Measurements from ENCODE around the gene CLIC5.

Gene CLIC5

GRCh38 chr6:45991189-45991588 lies 24.5 kb downstream of the CLIC5 start:
- no peak for DNase-seq

- DNase-seq = no peak
These were observed 25.5 kb downstream of the CLIC5 start for GRCh38 chr6:45990162-45990561.

DNA sequence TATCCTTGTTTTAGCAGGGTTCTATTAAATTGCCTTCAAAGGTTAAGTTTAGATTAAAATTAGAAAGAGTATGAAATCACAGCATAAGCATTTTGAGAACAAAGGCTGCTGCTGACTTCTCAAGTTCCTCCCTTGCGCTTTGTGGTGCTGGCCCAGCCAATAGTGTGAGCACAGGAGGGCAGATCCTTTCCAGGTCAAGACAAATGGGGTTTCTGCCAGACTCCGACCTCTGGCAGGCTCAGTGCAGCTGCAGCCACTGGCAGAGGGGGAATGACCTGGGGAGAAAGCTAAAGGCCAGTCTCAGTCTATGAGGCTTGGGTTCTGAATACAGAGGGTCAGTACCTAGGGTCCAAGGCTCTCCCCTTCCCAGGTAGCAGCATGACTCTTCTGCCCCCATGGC lies 27.0 kb downstream of the CLIC5 start:
- no peak for DNase-seq

GRCh38 chr6:45987856-45988255 lies 27.8 kb downstream of the CLIC5 start:
- no peak for DNase-seq

GRCh38 chr6:45986746-45987274 lies 28.9 kb downstream of the CLIC5 start:
- no peak for DNase-seq

- DNase-seq = no peak
These were observed 30.8 kb downstream of the CLIC5 start for GRCh38 chr6:45984788-45985425.

DNA sequence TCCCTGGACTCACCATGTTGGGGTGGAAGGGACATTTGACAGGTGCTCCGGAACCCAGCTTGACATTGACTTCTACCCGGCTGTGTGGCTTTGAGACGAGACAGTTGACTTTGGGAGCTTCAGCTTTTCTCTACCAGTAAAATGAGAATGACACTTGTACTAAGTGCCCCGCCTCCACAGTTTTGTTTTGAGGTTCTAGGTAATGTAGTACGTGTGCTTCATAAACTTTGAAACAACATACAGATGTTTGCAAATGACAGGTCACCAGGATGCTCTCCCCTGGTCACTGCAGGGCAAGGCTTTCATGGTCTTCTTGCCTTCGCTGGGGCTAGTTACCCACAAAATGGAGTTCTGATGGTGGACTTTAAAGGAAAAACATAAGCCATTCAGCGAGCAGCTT lies 31.3 kb downstream of the CLIC5 start:
- no peak for DNase-seq

GRCh38 chr6:45983062-45983461 lies 32.6 kb downstream of the CLIC5 start:
- DNase-seq = no peak

GRCh38 chr6:45982280-45983036 lies 33.2 kb downstream of the CLIC5 start:
- no peak for DNase-seq

- no peak for DNase-seq
These were observed 34.6 kb downstream of the CLIC5 start for GRCh38 chr6:45981046-45981445.

GRCh38 chr6:45979311-45979710 lies 36.3 kb downstream of the CLIC5 start:
- DNase-seq = no peak

- no peak for DNase-seq
These were observed 41.1 kb downstream of the CLIC5 start for GRCh38 chr6:45974596-45974995.

DNA sequence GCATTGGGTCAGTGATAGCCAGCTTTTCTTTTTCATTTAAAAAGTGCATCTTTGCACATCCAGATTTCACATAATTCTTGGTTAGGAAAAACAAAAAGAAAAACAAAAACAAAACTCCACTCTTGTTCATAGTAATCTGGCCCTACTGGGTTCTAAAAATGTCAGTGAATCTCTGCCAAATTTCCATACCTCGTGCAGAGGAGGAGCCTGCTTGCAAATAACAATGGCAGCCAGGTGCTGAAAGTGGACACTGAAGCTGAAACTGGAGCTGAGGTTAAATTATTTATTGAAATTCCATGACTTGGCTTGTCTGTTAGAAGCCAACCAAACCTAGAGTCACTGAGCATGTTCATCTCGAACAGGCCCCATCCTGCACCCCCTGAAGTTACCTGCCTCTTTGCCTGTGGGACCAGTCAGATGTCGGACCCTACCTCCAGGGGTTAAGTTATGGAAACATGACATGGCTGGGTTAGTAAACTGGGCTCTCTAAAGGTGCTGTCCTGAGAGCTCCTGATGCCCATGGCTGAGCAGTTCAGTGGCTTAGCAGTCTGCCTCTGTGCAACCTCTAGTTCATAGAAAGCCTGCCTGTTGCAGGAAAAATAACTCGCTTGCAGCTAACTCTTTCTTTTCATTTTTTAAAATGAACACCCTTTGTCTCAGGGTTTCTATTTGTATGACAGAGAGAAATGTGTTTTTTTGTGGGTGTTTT lies 42.7 kb downstream of the CLIC5 start:
- DNase-seq = no peak

DNA sequence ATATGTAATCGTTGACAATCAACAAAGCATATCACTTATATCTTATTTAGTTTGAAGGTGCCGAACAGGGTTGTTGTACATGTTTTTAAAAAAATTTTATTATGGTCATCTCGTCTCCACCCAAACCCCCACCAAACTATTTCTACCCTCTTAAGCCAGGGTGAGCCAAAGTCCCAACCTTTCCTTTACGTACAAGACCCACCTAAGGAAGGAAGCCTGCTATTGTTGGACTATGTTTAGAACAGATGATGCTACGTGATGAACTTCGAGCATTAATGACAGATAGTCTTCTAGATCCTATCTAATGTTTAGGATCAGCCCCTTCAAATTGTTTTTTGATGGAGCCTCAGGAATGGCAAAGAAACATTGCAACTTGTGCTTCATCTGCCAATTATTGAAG lies 44.4 kb downstream of the CLIC5 start:
- DNase-seq = no peak

DNA sequence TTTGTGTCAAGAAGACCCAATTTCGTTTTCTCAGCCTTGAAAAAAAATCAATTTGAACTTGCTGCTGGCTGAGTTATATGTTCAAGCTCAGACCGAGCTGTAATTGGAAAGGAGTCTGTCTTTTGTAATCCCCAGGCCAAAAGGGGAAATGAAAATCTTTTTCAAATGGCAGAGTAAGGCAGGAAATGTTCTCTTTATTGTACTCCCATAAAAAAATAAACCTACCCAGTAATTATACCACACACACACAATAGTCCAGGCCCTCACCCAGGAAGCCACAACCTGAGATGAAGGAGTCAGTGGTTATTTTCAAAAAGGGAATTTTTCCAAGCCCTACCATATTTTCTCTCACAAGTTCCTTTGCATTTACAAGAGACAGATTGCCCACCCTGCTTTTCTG lies 45.3 kb downstream of the CLIC5 start:
- no peak for DNase-seq

DNA sequence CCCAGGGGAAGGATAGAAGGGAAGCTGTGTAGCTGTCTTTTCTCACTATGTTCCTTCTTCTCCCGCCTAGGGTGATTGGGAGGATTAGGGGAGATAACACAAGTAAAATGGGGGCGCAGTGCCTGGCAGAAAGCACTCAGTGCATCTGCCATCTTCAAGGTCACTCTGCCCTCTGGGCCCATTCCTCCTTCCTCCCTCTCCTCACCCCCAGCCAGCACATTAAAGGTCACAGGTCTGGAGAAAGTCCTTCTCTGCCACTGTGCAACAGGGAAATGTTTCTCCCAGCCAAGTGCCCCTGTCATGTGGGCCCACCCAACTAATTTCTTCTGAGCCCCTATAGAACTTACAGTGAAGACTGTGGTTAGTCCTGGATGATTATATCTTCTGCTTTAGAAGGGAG lies 45.8 kb downstream of the CLIC5 start:
- DNase-seq = no peak

- DNase-seq = no peak
These were observed 46.6 kb downstream of the CLIC5 start for GRCh38 chr6:45969026-45969425.

DNA sequence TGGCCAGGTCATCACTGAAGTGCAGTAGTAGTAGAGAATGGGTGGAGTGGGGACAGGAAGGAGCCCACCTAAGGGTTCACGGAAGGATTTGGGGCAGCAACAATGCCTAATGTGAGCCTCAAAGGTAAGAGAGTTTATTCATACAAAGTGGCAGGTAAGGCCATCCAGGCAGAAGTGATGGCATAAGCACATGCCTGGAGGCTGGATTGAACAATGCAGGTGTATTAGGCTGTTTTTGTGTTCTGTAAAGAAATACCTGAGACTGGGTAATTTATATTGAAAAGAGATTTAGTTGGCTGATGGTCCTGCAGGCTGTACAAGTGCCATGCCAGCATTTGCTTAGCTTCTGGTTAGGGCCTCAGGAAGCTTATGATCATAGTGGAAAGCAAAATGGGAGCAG lies 48.3 kb downstream of the CLIC5 start:
- no peak for DNase-seq

DNA sequence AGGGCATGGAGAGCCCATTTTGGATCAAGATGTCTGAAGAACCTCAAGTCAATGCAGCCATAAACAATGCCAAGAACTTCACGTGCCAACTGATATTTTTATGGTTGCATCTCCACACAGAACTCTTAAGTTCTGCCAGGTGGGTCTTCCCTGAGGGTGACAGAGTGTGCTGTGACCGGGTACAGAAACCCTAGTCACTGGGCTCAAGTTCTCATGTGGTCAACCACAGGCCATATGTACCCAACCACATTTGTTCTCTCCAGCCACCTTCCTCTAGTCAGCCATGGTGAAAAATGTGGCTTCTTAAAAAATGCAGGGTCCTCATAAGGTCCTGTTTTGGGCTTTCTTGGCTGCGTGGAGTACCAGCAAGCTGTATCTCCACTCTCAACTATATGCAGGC lies 48.9 kb downstream of the CLIC5 start:
- DNase-seq = no peak

DNA sequence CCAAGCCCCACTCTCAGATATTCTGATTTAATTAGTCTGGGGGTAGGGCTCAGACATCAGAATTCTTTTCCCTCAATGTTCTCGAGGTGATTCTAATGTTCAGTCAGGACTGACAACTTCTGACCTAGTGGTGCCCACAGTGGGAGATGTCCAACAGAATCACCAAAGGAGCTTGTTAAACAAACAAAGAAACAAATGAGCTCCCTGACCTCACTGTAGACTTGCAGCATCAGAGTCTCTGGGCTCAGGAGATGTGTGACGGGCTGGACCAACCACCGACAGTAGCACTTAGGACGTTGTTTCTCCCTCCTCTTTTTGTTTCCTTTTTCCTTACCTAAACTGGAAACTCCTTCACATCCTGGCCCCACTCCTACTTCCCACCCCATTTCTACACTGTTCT lies 49.3 kb downstream of the CLIC5 start:
- no peak for DNase-seq

DNA sequence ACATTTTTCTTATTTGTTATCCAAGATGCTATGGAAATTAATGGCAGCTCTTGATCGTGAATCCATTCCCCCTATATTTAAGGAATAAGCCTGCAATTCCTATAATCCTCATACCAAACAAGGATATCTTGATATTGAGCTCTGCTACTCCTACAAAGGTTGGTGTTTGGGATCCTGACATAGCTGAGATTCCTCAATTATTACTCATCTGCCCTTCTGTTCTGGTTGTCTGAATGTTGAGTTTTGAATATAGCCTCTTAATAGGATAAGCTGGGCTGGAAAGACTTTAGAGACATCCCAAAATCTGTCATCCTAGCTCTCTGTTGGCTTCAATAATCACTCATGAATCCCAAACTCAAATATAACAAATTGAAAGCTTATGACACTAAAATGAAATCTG lies 49.9 kb downstream of the CLIC5 start:
- no peak for DNase-seq

- DNase-seq = no peak
These were observed 50.7 kb downstream of the CLIC5 start for GRCh38 chr6:45965007-45965406.

GRCh38 chr6:45964300-45964699 lies 51.4 kb downstream of the CLIC5 start:
- no peak for DNase-seq

DNA sequence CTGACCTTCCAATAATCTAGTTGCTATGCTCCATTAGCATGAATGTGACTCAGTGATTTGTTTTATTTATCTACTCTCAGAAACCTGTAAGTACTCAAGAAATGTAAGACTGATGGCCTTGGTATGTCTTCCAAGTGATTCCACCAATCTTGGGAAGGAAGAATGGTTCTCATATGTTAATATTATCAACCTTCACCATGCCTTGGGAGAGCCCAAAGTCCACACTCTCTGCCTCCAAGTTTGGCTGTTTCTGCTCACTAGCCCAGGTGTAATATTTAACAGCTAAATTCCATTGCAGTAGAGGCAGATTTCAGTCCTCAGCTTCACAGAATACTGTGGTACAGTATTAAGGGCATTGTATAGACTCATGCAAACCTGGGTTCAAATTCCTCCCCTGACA lies 51.8 kb downstream of the CLIC5 start:
- no peak for DNase-seq

All from T1000 (cell line).